Kidney epithelial cell (primary cell): ENCODE results near the gene DNAH1. TPM values are rescaled to one million over a fixed set of nuclear protein-coding genes. Genes with fewer than 3 reads are reported as not detected.

Experiments used
- DNase-seq: peaks from one replicate; pipeline ENCODE4 v3.0.0-alpha.2; 2010; ENCODE audit warnings: low read depth
- H3K27me3 ChIP-seq: 2 replicates; pipeline ENCODE4 v1.6.0; 2011; ENCODE audit warnings: low read length; ENCODE audit not compliant: control insufficient read depth, insufficient read depth
- H3K36me3 ChIP-seq: 2 replicates; pipeline ENCODE4 v1.5.1; 2011; ENCODE audit warnings: low read length; ENCODE audit not compliant: control insufficient read depth, insufficient read depth
- H3K4me3 ChIP-seq: 2 replicates; pipeline ENCODE4 v1.5.1; 2011; ENCODE audit warnings: low read depth, mild to moderate bottlenecking, control low read depth, low read length
- CTCF ChIP-seq: IDR thresholded peaks from 2 replicates; pipeline ENCODE4 v1.5.1; 2011; ENCODE audit warnings: mild to moderate bottlenecking, moderate library complexity, low read length, control low read depth, inconsistent platforms; ENCODE audit not compliant: insufficient read depth, poor library complexity, severe bottlenecking
- total RNA-seq: library from RNA; depleted of rRNA; stranded (reverse); fragments of >200 nt; gene quantifications from 2 replicates; pipeline ENCODE4 v1.2.3, GENCODE V29; 2015

Gene DNAH1
- total RNA-seq, 1 donor from 2014 or later, result 0.96 TPM

- no peak for TF ChIP-seq CTCF
These were observed 2.2 kb downstream of the DNAH1 start for GRCh38 chr3:52318186-52318816.

GRCh38 chr3:52319921-52320595, 3.9 kb downstream of the DNAH1 start:
- DNase-seq, result no peak
- no peak for TF ChIP-seq CTCF
- no peaks in the 10 kb centered on the region for H3K36me3 ChIP-seq
- peaks cover 9% of the 10 kb centered on the region for H3K27me3 ChIP-seq
- no peak overlapping the region for H3K4me3 ChIP-seq

More at GRCh38 chr3:52318186-52318816, 2.2 kb downstream of the DNAH1 start:
- peaks cover 9% of the 10 kb centered on the region for H3K27me3 ChIP-seq
- no peak for DNase-seq
- H3K4me3 ChIP-seq, result no peak overlapping the region
- no peaks in the 10 kb centered on the region for H3K36me3 ChIP-seq

GRCh38 chr3:52321481-52321880, 5.4 kb downstream of the DNAH1 start:
- Histone ChIP-seq H3K36me3 (no peaks in the 10 kb centered on the region), H3K4me3 (no peak overlapping the region), H3K27me3 (peaks cover 9% of the 10 kb centered on the region)
- no peak for DNase-seq
- no peak for TF ChIP-seq CTCF

- Histone ChIP-seq H3K27me3 (peaks cover 9% of the 10 kb centered on the region), H3K4me3 (no peak overlapping the region), H3K36me3 (no peaks in the 10 kb centered on the region)
- no peak for TF ChIP-seq CTCF
- no peak for DNase-seq
These were observed 6.3 kb downstream of the DNAH1 start for GRCh38 chr3:52322466-52322865.

GRCh38 chr3:52323526-52324295, 7.6 kb downstream of the DNAH1 start:
- Histone ChIP-seq H3K27me3 (peaks cover 3% of the 10 kb centered on the region), H3K36me3 (no peaks in the 10 kb centered on the region), H3K4me3 (no peak overlapping the region)
- TF ChIP-seq CTCF, result no peak
- DNase-seq, result no peak
